A673 (cell line): ENCODE data around the gene CCRL2. TPM values are rescaled to one million over a fixed set of nuclear protein-coding genes. Genes with fewer than 3 reads are reported as not detected.

ENCODE experiments used
- BruUV-seq: library from RNA; stranded (reverse); fragments of 400-500 nt; replicated peaks from 2 replicates; lab custom pipeline; 2021; lab: Mats Ljungman, UMichigan
- CTCF ChIA-PET: fragments of 300-600 bp; sonication (Branson Sonifier 250); formaldehyde crosslinking; loops from one replicate; lab custom pipeline; 2022; ENCODE audit warnings: antibody characterized with exemption; lab: Charles Lee
- POLR2A ChIA-PET: fragments of 300-600 bp; sonication (Branson Sonifier 250); formaldehyde crosslinking; loops from one replicate; lab custom pipeline; 2022; ENCODE audit warnings: antibody characterized with exemption; ENCODE audit not compliant: low non-redundant PET; lab: Charles Lee
- DNase-seq: peaks from one replicate; pipeline ENCODE4 v3.0.0-alpha.2; 2015; ENCODE audit warnings: low spot score
- H3K27ac ChIP-seq: fragments of 200-600 bp; sonication (generic); 2 replicates; pipeline ENCODE4 v1.5.1; 2016; ENCODE audit warnings: mixed run types, low read depth, mild to moderate bottlenecking, mixed read lengths, antibody characterized with exemption, low read length; ENCODE audit not compliant: poor library complexity, severe bottlenecking
- H3K27me3 ChIP-seq: fragments of 200-600 bp; sonication (generic); replicated peaks from 2 replicates; pipeline ENCODE4 v1.6.1; 2017; ENCODE audit warnings: mixed run types, low read depth, mild to moderate bottlenecking, mixed read lengths, antibody characterized with exemption, low read length; ENCODE audit not compliant: insufficient read depth, poor library complexity
- H3K36me3 ChIP-seq: fragments of 200-600 bp; sonication (generic); 2 replicates; pipeline ENCODE4 v1.6.1; 2016; ENCODE audit warnings: mixed run types, mild to moderate bottlenecking, mixed read lengths, antibody characterized with exemption, low read length; ENCODE audit not compliant: insufficient read depth, poor library complexity, severe bottlenecking
- H3K4me1 ChIP-seq: fragments of 200-600 bp; sonication (generic); 2 replicates; pipeline ENCODE4 v1.6.1; 2017; ENCODE audit warnings: mixed run types, mild to moderate bottlenecking, mixed read lengths, antibody characterized with exemption, low read length; ENCODE audit not compliant: insufficient read depth, poor library complexity, severe bottlenecking
- H3K4me3 ChIP-seq: fragments of 200-600 bp; sonication (generic); 2 replicates; pipeline ENCODE4 v1.5.1; 2016; ENCODE audit warnings: low read depth, mixed run types, mild to moderate bottlenecking, mixed read lengths, low read length; ENCODE audit not compliant: poor library complexity, severe bottlenecking
- H3K9me3 ChIP-seq: fragments of 200-600 bp; sonication (generic); 2 replicates; pipeline ENCODE4 v1.6.1; 2016; ENCODE audit warnings: mixed run types, low read depth, mild to moderate bottlenecking, mixed read lengths, antibody characterized with exemption, low read length; ENCODE audit not compliant: poor library complexity, severe bottlenecking
- EZH2 ChIP-seq: fragments of 200-600 bp; sonication (generic); IDR thresholded peaks from 2 replicates; pipeline ENCODE4 v1.6.1; 2017; ENCODE audit warnings: borderline replicate concordance, low read depth, mild to moderate bottlenecking, mixed read lengths, antibody characterized with exemption, low read length; ENCODE audit not compliant: poor library complexity, severe bottlenecking
- intact Hi-C: fragments of 100-400 bp; cut with micrococcal nuclease; formaldehyde crosslinking; loops from one replicate; pipeline ENCODE4 v1.10.0; 2022; ENCODE audit not compliant: unreplicated experiment
- total RNA-seq: library from RNA; stranded (reverse); gene quantifications from 2 replicates; pipeline ENCODE4 v1.2.3, GENCODE V29; 2021
- TF ChIP-seq, protein P1 (sequence below): fragments of 300-800, 200-600 bp; sonication (generic); conservative IDR thresholded peaks from 2 replicates; pipeline ENCODE4 v1.5.1; 2017; ENCODE audit warnings: low read depth, mild to moderate bottlenecking, antibody characterized with exemption, low read length, moderate library complexity, mixed read lengths

CCRL2 gene
- total RNA-seq, 1 experiment from 2014 or later: not detected

GRCh38 chr3:46417841-46418611, 11.0 kb downstream of the CCRL2 start:
- H3K9me3 ChIP-seq: no peaks in the 10 kb centered on the region
- no peaks in the 10 kb centered on the region for H3K27me3 ChIP-seq
- no peak overlapping the region for H3K27ac ChIP-seq
- BruUV-seq: no TSS peak
- TF ChIP-seq, protein P1, sequence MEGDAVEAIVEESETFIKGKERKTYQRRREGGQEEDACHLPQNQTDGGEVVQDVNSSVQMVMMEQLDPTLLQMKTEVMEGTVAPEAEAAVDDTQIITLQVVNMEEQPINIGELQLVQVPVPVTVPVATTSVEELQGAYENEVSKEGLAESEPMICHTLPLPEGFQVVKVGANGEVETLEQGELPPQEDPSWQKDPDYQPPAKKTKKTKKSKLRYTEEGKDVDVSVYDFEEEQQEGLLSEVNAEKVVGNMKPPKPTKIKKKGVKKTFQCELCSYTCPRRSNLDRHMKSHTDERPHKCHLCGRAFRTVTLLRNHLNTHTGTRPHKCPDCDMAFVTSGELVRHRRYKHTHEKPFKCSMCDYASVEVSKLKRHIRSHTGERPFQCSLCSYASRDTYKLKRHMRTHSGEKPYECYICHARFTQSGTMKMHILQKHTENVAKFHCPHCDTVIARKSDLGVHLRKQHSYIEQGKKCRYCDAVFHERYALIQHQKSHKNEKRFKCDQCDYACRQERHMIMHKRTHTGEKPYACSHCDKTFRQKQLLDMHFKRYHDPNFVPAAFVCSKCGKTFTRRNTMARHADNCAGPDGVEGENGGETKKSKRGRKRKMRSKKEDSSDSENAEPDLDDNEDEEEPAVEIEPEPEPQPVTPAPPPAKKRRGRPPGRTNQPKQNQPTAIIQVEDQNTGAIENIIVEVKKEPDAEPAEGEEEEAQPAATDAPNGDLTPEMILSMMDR: no peak
- TF ChIP-seq EZH2: no peak
- no peak for DNase-seq
- intact Hi-C loops: no loop called here
- H3K4me1 ChIP-seq: no peaks in the 10 kb centered on the region
- ChIA-PET CTCF (no interaction called here), POLR2A (no interaction called here)
- H3K36me3 ChIP-seq: no peaks in the 10 kb centered on the region
- H3K4me3 ChIP-seq: no peak overlapping the region

- H3K4me1 ChIP-seq: no peaks in the 10 kb centered on the region
- ChIA-PET POLR2A (no interaction called here), CTCF (no interaction called here)
- H3K27ac ChIP-seq: no peak overlapping the region
- H3K36me3 ChIP-seq: no peaks in the 10 kb centered on the region
- no peaks in the 10 kb centered on the region for H3K27me3 ChIP-seq
- no peak for DNase-seq
- intact Hi-C loops: no loop called here
- BruUV-seq: no TSS peak
- no peaks in the 10 kb centered on the region for H3K9me3 ChIP-seq
- H3K4me3 ChIP-seq: no peak overlapping the region
- TF ChIP-seq, protein P1: no peak
- no peak for TF ChIP-seq EZH2
These were observed 12.8 kb downstream of the CCRL2 start for GRCh38 chr3:46419816-46420215.

DNA sequence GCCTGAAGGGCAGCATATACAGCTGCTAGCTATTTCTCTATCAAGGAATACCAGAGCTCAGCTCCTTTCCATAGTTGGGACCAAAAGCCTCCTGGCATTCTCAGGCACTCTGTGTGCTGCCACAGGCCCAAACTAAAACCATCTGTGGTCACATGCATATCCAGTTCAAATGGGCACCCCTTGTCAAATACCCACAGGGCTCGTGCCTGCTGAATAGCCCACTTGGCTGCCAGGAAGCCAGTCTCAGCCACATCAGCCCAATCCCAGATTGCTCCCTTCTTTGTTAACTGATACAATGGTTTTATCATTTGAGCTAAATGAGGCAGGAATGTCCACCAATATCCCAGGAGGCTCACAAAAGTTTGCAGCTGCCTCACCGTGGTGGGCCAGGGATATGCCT, 13.9 kb downstream of the CCRL2 start:
- Histone ChIP-seq H3K27me3 (no peaks in the 10 kb centered on the region), H3K4me1 (no peaks in the 10 kb centered on the region), H3K36me3 (no peaks in the 10 kb centered on the region), H3K27ac (no peak overlapping the region), H3K9me3 (no peaks in the 10 kb centered on the region), H3K4me3 (no peak overlapping the region)
- no peak for DNase-seq
- CTCF ChIA-PET: no interaction called here
- POLR2A ChIA-PET: no interaction called here
- TF ChIP-seq, protein P1: no peak
- no peak for TF ChIP-seq EZH2
- intact Hi-C loops: no loop called here
- no TSS peak for BruUV-seq
